H9 (cell line): Measurements from ENCODE around the gene VEZT. TPM values are rescaled to one million over a fixed set of nuclear protein-coding genes. Genes with fewer than 3 reads are reported as not detected.

Experiments
- DNase-seq: peaks from one replicate; pipeline ENCODE4 v3.0.0-alpha.2; 2017
- H2AFZ ChIP-seq: one replicate; pipeline ENCODE4 v1.6.1; 2013; ENCODE audit warnings: mild to moderate bottlenecking, low read length, control low read depth, moderate library complexity
- H2AK5ac ChIP-seq: 2 replicates; pipeline ENCODE4 v1.6.1; 2013; ENCODE audit warnings: low read length, control low read depth, mixed read lengths; ENCODE audit not compliant: insufficient read length
- H2BK120ac ChIP-seq: one replicate; pipeline ENCODE4 v1.6.1; 2013; ENCODE audit warnings: low read depth, mild to moderate bottlenecking, low read length, control low read depth, inconsistent platforms; ENCODE audit not compliant: poor library complexity, severe bottlenecking
- H2BK12ac ChIP-seq: 2 replicates; pipeline ENCODE4 v1.6.1; 2013; ENCODE audit warnings: low read length, control low read depth, mixed read lengths, low read depth; ENCODE audit not compliant: insufficient read length
- H2BK15ac ChIP-seq: 2 replicates; pipeline ENCODE4 v1.6.1; 2013; ENCODE audit warnings: low read depth, low read length, control low read depth
- H2BK20ac ChIP-seq: one replicate; pipeline ENCODE4 v1.6.1; 2013; ENCODE audit warnings: low read depth, mild to moderate bottlenecking, low read length, control low read depth, inconsistent platforms; ENCODE audit not compliant: poor library complexity, severe bottlenecking
- H2BK5ac ChIP-seq: 2 replicates; pipeline ENCODE4 v1.6.1; 2013; ENCODE audit warnings: low read length, control low read depth, mixed read lengths; ENCODE audit not compliant: insufficient read length
- H3K14ac ChIP-seq: 2 replicates; pipeline ENCODE4 v1.6.1; 2013; ENCODE audit warnings: low read length, control low read depth; ENCODE audit not compliant: insufficient read depth
- H3K18ac ChIP-seq: 2 replicates; pipeline ENCODE4 v1.6.1; 2013; ENCODE audit warnings: low read depth, mild to moderate bottlenecking, mixed read lengths, low read length, control low read depth; ENCODE audit not compliant: insufficient read length
- H3K23ac ChIP-seq: 2 replicates; pipeline ENCODE4 v1.6.1; 2013; ENCODE audit warnings: low read length, control low read depth, mixed read lengths, low read depth; ENCODE audit not compliant: insufficient read length
- H3K23me2 ChIP-seq: 2 replicates; pipeline ENCODE4 v1.6.1; 2013; ENCODE audit warnings: low read depth, mild to moderate bottlenecking, mixed read lengths, low read length, control low read depth; ENCODE audit not compliant: insufficient read length, poor library complexity, severe bottlenecking
- H3K27ac ChIP-seq: 2 replicates; pipeline ENCODE4 v1.5.1; 2013; ENCODE audit warnings: low read length, control low read depth, mixed read lengths, low read depth; ENCODE audit not compliant: insufficient read length
- H3K27me3 ChIP-seq: 2 replicates; pipeline ENCODE4 v1.6.1; 2013; ENCODE audit warnings: low read length, control low read depth, inconsistent platforms; ENCODE audit not compliant: insufficient read depth
- H3K4ac ChIP-seq: 2 replicates; pipeline ENCODE4 v1.6.1; 2013; ENCODE audit warnings: low read depth, mild to moderate bottlenecking, control low read depth, inconsistent platforms, low read length, moderate library complexity
- H3K4me1 ChIP-seq: 2 replicates; pipeline ENCODE4 v1.6.1; 2013; ENCODE audit warnings: low read length, control low read depth, inconsistent platforms; ENCODE audit not compliant: insufficient read depth
- H3K4me2 ChIP-seq: 2 replicates; pipeline ENCODE4 v1.6.1; 2013; ENCODE audit warnings: low read length, control low read depth, mixed read lengths; ENCODE audit not compliant: insufficient read length, insufficient read depth
- H3K56ac ChIP-seq: 2 replicates; pipeline ENCODE4 v1.6.1; 2013; ENCODE audit warnings: low read depth, mild to moderate bottlenecking, mixed read lengths, low read length, control low read depth; ENCODE audit not compliant: insufficient read length
- H3K79me1 ChIP-seq: 2 replicates; pipeline ENCODE4 v1.6.1; 2013; ENCODE audit warnings: low read depth, mild to moderate bottlenecking, moderate library complexity, low read length, control low read depth, inconsistent platforms; ENCODE audit not compliant: insufficient read depth, poor library complexity, severe bottlenecking
- H3K79me2 ChIP-seq: 2 replicates; pipeline ENCODE4 v1.6.1; 2013; ENCODE audit warnings: low read length, control low read depth, inconsistent platforms; ENCODE audit not compliant: insufficient read depth
- H3K9ac ChIP-seq: 2 replicates; pipeline ENCODE4 v1.6.1; 2013; ENCODE audit warnings: low read length, control low read depth, mixed read lengths; ENCODE audit not compliant: insufficient read length; ENCODE audit errors: extremely low read depth
- H3K9me3 ChIP-seq: one replicate; pipeline ENCODE4 v1.6.1; 2013; ENCODE audit warnings: low read depth, low read length, inconsistent platforms; ENCODE audit not compliant: control insufficient read depth
- H3T11ph ChIP-seq: one replicate; pipeline ENCODE4 v1.6.1; 2013; ENCODE audit warnings: mild to moderate bottlenecking, low read length, control low read depth, inconsistent platforms
- H4K20me1 ChIP-seq: one replicate; pipeline ENCODE4 v1.6.1; 2013; ENCODE audit not compliant: control insufficient read depth, insufficient read length, insufficient read depth
- H4K5ac ChIP-seq: 2 replicates; pipeline ENCODE4 v1.6.1; 2013; ENCODE audit warnings: low read depth, mild to moderate bottlenecking, mixed read lengths, low read length, control low read depth; ENCODE audit not compliant: insufficient read length
- H4K8ac ChIP-seq: replicated peaks from 2 replicates; pipeline ENCODE4 v1.6.1; 2013; ENCODE audit warnings: low read length, control low read depth, mixed read lengths, low read depth; ENCODE audit not compliant: insufficient read length
- H4K91ac ChIP-seq: 2 replicates; pipeline ENCODE4 v1.6.1; 2013; ENCODE audit warnings: low read depth, mild to moderate bottlenecking, moderate library complexity, mixed read lengths, low read length, control low read depth; ENCODE audit not compliant: insufficient read length
- H3K27ac Mint-ChIP-seq, 3 experiments: 2 replicates in 2 of 3; 3 replicates in 1 of 3; pipeline ENCODE4 v1.8.0; 2020 to 2021; ENCODE audit warnings: mixed read lengths in 3 of 3, mild to moderate bottlenecking in 1 of 3, moderate library complexity in 1 of 3
- H3K27me3 Mint-ChIP-seq: 2 replicates; pipeline ENCODE4 v1.8.0; 2021; ENCODE audit warnings: low read depth, mild to moderate bottlenecking, moderate library complexity, mixed read lengths
- H3K36me3 Mint-ChIP-seq, 3 experiments: 2 replicates in 2 of 3; 3 replicates in 1 of 3; pipeline ENCODE4 v1.8.0; 2020 to 2021; ENCODE audit warnings: low read depth in 3 of 3, mixed read lengths in 3 of 3; ENCODE audit not compliant: insufficient read depth in 1 of 3
- H3K4me1 Mint-ChIP-seq, 2 experiments: 2 replicates each; pipeline ENCODE4 v1.8.0; 2020; ENCODE audit warnings: mixed read lengths in 2 of 2
- H3K4me3 Mint-ChIP-seq, 2 experiments: 2 replicates in 1 of 2; 3 replicates in 1 of 2; pipeline ENCODE4 v1.8.0; 2020 to 2021; ENCODE audit warnings: mild to moderate bottlenecking in 2 of 2, mixed read lengths in 2 of 2, moderate library complexity in 1 of 2
- H3K9me3 Mint-ChIP-seq, 2 experiments: 2 replicates in 1 of 2; 3 replicates in 1 of 2; pipeline ENCODE4 v1.8.0; 2020; ENCODE audit warnings: mild to moderate bottlenecking in 2 of 2, mixed read lengths in 2 of 2, moderate library complexity in 1 of 2
- CTCF ChIP-seq: fragments of 200-600 bp; sonication (generic); conservative IDR thresholded peaks from 3 replicates; pipeline ENCODE4 v1.8.0; 2021; ENCODE audit warnings: antibody characterized with exemption, mild to moderate bottlenecking
- WGBS: extraction: QIAGEN DNeasy Blood & Tissue Kit; methylation state at CpG from one replicate; pipeline ENCODE4 v1.1.7; 2013; ENCODE audit warnings: missing lambda C conversion rate, low lambda C conversion rate, mixed read lengths; ENCODE audit not compliant: insufficient read length; ENCODE audit errors: extremely low coverage; 5-methylcytosine and 5-hydroxymethylcytosine counted together
- total RNA-seq: library from RNA; stranded (reverse); gene quantifications from 2 replicates; pipeline ENCODE4 v1.2.1, GENCODE V29; 2021

VEZT gene
- total RNA-seq, 1 experiment from 2014 or later = 69.8 TPM

GRCh38 chr12:95206916-95207315 is 10.7 kb upstream of the VEZT start:
- no peak overlapping the region for H2AK5ac ChIP-seq
- H3K9ac ChIP-seq = no peak overlapping the region
- H4K5ac ChIP-seq = no peak overlapping the region
- peaks cover 3% of the 10 kb centered on the region for H3K79me1 ChIP-seq
- H3K27me3 ChIP-seq = no peaks in the 10 kb centered on the region
- Mint-ChIP-seq H3K4me1 (peaks cover 73 to 76% of the 10 kb centered on the region in 2 experiments), H3K4me3 (peak overlapping the region in 1 of 2 experiments; percentile 6; a peak in 1 of 5 replicates), H3K36me3 (peaks cover 21 to 33% (median 30%) of the 10 kb centered on the region in 3 experiments), H3K27ac (peak overlapping the region; percentile 78 to 89 (median 87); a peak in 6 of 7 replicates), H3K9me3 (no peaks in the 10 kb centered on the region), H3K27me3 (no peaks in the 10 kb centered on the region)
- no peak overlapping the region for H2BK15ac ChIP-seq
- H2AFZ ChIP-seq = no peak overlapping the region
- no peak overlapping the region for H3K23ac ChIP-seq
- no peak overlapping the region for H3K4ac ChIP-seq
- H3K56ac ChIP-seq = no peak overlapping the region
- TF ChIP-seq CTCF = no peak
- no peaks in the 10 kb centered on the region for H4K20me1 ChIP-seq
- H3T11ph ChIP-seq = no peak overlapping the region
- H2BK5ac ChIP-seq = no peak overlapping the region
- H2BK120ac ChIP-seq = no peak overlapping the region
- H3K4me1 ChIP-seq = peaks cover 27% of the 10 kb centered on the region
- H2BK12ac ChIP-seq = no peak overlapping the region
- H3K18ac ChIP-seq = no peak overlapping the region
- H2BK20ac ChIP-seq = no peak overlapping the region
- H3K23me2 ChIP-seq = no peaks in the 10 kb centered on the region
- H4K91ac ChIP-seq = no peak overlapping the region
- no peak overlapping the region for H4K8ac ChIP-seq
- no CpG with 5 or more reads among the region's 8 CpGs for WGBS
- H3K9me3 ChIP-seq = no peaks in the 10 kb centered on the region
- no peak for DNase-seq
- H3K79me2 ChIP-seq = peaks cover 2% of the 10 kb centered on the region; the same call in 1 of the 2 replicates
- H3K4me2 ChIP-seq = no peak overlapping the region
- H3K27ac ChIP-seq = no peak overlapping the region
- no peak overlapping the region for H3K14ac ChIP-seq
